GM21737 (cell line): Measurements from ENCODE around the gene ANKRD55.
A peak's percentile ranks its signal among the peaks of the same experiment; 100 is the strongest.
"Not testable (repeated sequence)": the region's sequence is repeated elsewhere in the genome, so short reads cannot be mapped to it uniquely, and the experiment has no call there.

ENCODE experiments used
- ATAC-seq: cut with Tn5 transposase; IDR thresholded peaks from one replicate; pipeline ENCODE4 v1.9.1; 2021; ENCODE audit warnings: mild to moderate bottlenecking, moderate library complexity; ENCODE audit not compliant: unreplicated experiment

Gene ANKRD55

DNA sequence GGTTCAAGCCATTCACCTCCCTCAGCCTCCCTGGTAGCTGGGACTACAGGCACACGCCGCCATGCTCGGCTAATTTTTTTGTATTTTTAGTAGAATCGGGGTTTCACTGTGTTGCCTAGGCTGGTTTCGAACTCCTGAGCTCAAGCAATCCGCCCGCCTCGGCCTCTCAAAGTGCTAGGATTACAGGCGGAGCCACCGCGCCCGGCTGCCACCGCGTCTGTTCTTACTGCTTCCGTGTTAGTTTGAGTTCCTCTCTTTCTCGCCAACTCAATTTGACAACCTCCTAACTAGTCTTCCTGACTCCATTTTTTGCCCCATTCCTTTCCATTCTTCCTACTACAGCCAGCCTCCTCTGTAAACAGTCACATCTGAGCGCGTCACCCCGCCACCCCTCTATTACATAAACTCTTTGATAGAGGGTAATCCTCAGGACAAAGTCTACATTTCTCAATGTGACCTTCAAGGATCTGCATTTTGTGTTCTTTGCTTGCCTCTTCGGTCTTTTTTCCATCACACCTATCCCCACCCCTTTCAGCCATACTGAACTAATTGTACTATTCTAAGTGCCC, 149.8 kb downstream of the ANKRD55 start:
- no peak for ATAC-seq

DNA sequence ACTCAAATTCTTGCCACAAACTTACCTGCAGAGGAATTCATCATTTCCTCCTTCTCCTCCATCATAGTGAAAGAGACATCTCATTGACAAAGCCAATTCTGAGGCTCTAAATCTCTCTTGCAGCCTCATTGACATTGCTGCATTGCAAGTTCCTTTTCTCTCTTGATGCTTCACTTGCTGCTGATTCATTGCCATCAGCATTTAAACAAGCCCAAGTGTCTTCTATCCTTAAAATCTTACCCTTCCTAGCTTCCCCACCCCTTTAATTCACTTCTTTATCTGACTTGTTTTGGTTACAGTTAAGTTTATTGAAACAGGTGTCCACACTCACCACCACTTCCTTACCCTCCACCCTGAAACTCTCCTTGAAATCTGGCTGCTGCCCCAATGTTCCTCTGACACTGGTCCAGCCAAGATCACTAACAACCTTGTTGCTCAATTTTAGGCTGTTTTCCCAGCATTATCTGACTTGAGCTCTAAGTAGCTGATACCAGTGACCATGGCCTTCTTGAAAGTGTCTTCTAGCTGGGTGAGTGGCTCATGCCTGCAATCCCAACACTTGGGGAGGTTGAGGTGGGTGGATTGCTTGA, 152.0 kb downstream of the ANKRD55 start:
- ATAC-seq = peak; percentile 46

- peak; percentile 71 for ATAC-seq
These were observed 152.6 kb downstream of the ANKRD55 start for GRCh38 chr5:56080375-56081052.

GRCh38 chr5:56079157-56079500, 154.0 kb downstream of the ANKRD55 start:
- ATAC-seq = not testable (repeated sequence)

- no peak for ATAC-seq
These were observed 154.6 kb downstream of the ANKRD55 start for GRCh38 chr5:56078278-56079156.

- ATAC-seq = no peak
These were observed 155.3 kb downstream of the ANKRD55 start for GRCh38 chr5:56077796-56078233.

- no peak for ATAC-seq
These were observed 156.6 kb downstream of the ANKRD55 start for GRCh38 chr5:56076486-56076885.

GRCh38 chr5:56075361-56075760, 157.8 kb downstream of the ANKRD55 start:
- no peak for ATAC-seq

DNA sequence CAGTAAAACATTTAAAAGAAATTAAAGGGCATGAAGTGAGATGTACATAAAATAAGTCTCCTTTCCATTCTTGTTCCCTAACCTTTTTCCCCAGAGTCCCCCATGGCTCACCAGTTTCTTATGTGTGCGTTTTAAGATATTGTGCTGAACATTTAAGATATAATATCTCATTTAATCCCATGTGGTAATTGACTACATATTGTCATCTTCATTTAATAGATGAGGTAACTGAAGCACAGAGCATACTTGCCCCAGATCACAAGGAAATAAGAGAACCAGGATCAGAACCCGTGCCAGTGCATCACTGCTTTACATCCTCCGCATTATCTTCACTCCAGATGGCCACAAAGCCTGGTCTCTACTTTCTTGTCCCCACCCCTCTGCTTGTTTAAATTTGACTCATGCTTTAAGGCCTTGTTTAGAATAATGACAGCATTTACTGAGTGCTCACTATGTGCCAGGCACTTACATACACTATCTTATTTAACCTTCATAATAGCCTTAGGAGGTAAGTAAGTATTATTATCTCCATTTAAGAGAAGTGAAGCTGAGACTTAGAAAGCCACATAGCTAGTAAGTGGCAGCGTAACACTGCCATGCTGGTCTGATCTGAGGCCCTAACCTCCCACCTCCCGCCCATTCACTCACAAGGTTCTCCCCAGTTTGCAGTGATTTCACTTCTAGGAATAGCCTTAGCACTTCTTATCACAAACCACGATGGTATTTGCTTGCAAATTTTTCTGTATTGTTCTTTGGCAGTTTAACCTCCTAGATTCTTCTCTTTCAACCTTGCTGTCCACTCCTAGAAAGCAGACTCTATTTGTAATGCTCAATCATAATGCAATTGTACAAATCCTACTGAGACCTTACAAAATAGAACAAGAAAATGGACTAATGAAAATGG, 160.0 kb downstream of the ANKRD55 start:
- no peak for ATAC-seq

DNA sequence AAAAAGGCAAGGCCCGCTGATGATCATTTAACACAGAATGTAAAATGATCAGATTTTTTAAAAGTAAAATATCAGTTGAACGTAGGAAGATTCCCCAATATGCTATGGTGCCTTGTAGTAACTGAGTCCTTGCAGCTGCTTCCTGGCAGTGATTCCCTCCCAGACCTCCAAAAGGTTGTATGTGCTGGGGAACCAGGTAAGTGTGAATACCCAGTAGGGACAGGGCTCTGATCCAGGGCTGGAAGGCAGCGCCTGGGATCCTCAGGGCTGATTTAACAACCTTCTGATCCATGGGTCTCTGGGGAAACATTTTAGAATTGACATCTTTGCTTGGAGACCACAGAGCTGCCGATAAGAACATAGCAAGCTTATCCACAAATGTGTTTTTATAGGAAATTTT, 161.7 kb downstream of the ANKRD55 start:
- no peak for ATAC-seq

- no peak for ATAC-seq
These were observed 162.2 kb downstream of the ANKRD55 start for GRCh38 chr5:56070851-56071465.

GRCh38 chr5:56069652-56070226, 163.4 kb downstream of the ANKRD55 start:
- ATAC-seq = no peak

GRCh38 chr5:56066931-56067450, 166.1 kb downstream of the ANKRD55 start:
- no peak for ATAC-seq

- ATAC-seq = no peak
These were observed 168.1 kb downstream of the ANKRD55 start for GRCh38 chr5:56064984-56065383.

DNA sequence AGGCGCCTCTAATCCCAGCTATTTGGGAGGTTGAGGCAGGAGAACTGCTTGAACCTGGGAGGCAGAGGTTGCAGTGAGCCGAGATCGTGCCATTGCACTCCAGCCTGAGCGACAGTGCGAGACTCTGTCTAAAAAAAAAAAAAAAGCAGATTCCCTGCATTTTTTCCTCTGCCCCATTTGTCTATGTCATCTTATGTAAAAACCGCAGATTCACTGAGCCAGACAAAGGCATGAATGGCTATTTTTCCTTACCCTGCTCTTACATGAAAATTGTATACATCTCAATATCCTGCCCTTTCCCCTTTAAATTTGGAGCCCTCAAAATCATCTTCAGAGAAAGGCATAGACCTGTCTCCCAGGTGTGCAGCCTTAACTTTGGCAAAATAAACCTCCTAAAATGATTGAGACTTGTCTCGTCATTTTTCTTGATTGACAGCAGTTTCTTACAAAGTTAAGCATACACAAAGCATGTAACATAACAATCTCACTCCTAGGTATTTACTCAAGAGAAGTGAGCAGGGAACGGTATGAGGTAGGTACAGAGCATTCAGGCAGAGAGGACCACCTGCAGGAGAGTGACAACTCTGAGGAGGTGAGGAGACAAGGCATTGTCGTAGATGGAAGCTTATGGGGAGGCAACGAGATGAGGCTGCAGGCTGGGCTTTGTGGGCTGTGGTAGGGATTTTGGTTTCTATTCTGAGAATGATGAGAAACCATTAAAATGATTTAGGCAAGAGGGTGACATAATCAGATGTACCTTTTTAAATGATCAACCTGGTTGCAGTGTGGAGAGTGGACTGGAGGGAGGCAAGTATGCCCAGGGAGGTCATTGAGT, 172.6 kb downstream of the ANKRD55 start:
- no peak for ATAC-seq

DNA sequence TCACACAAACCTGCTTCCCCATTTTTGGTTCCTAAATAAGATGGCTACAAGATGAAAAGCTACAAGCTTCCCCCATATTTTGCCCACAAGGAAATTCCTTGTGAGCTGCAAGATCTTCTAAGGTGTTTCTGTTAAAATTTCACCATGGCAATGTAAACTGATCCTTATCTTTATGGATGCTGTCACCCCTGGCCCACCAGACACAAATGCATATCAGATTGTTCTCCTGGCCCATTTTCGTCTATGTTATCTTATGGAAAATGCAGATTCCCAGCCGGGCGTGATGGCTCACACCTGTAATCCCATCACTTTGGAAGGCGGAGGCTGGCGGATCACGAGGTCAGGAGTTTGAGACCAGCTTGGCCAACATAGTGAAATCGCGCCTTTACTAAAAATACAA, 173.3 kb downstream of the ANKRD55 start:
- no peak for ATAC-seq

DNA sequence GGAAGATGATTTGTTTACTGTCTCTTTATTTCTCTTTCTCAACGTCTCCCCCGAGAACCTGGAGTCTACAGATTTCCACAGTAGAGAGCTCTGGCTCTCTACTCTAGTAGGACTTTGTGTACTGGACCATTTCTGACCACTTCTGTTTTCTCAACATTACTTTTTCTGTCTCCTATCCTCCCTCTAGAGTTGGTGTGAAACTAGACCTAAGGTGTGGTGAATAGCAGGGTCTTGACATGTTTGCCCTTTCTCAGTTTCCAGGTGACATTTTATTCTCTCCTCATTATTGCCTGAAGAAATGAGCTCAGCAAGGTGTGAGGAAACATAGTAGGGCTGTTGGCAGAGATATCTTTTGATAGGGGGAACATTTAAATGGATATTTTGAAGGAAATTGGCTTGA, 176.3 kb downstream of the ANKRD55 start:
- ATAC-seq = peak; percentile 63

DNA sequence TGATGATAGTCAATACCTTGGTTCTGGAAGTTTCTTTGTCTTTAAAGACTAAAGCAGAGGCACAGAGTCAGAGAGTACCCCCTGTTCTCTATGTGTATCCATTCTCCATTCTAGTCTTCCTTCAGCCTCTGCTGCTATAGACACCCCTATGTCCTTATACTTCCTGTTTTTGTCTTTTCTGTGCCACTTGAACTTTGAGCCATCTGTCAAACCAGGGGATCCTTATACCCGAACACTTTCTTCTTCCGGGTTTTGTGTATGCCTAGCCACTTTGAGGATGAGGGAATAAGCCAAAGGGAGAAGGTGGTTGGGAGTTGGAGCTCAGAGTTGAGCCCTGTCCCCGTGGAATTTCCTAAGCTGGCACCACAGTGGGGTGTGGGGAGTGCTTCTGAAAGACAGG, 177.3 kb downstream of the ANKRD55 start:
- ATAC-seq = no peak

GRCh38 chr5:56055287-56055686, 177.8 kb downstream of the ANKRD55 start:
- no peak for ATAC-seq
